H9 (cell line): Measurements from ENCODE around the gene RGP1. TPM values are rescaled to one million over a fixed set of nuclear protein-coding genes. Genes with fewer than 3 reads are reported as not detected.

Source experiments
- DNase-seq: peaks from one replicate; pipeline ENCODE4 v3.0.0-alpha.2; 2017
- H2AFZ ChIP-seq: one replicate; pipeline ENCODE4 v1.6.1; 2013; ENCODE audit warnings: mild to moderate bottlenecking, low read length, control low read depth, moderate library complexity
- H2AK5ac ChIP-seq: 2 replicates; pipeline ENCODE4 v1.6.1; 2013; ENCODE audit warnings: low read length, control low read depth, mixed read lengths; ENCODE audit not compliant: insufficient read length
- H2BK120ac ChIP-seq: one replicate; pipeline ENCODE4 v1.6.1; 2013; ENCODE audit warnings: low read depth, mild to moderate bottlenecking, low read length, control low read depth, inconsistent platforms; ENCODE audit not compliant: poor library complexity, severe bottlenecking
- H2BK12ac ChIP-seq: 2 replicates; pipeline ENCODE4 v1.6.1; 2013; ENCODE audit warnings: low read length, control low read depth, mixed read lengths, low read depth; ENCODE audit not compliant: insufficient read length
- H2BK15ac ChIP-seq: 2 replicates; pipeline ENCODE4 v1.6.1; 2013; ENCODE audit warnings: low read depth, low read length, control low read depth
- H2BK20ac ChIP-seq: one replicate; pipeline ENCODE4 v1.6.1; 2013; ENCODE audit warnings: low read depth, mild to moderate bottlenecking, low read length, control low read depth, inconsistent platforms; ENCODE audit not compliant: poor library complexity, severe bottlenecking
- H2BK5ac ChIP-seq: 2 replicates; pipeline ENCODE4 v1.6.1; 2013; ENCODE audit warnings: low read length, control low read depth, mixed read lengths; ENCODE audit not compliant: insufficient read length
- H3K14ac ChIP-seq: 2 replicates; pipeline ENCODE4 v1.6.1; 2013; ENCODE audit warnings: low read length, control low read depth; ENCODE audit not compliant: insufficient read depth
- H3K18ac ChIP-seq: 2 replicates; pipeline ENCODE4 v1.6.1; 2013; ENCODE audit warnings: low read depth, mild to moderate bottlenecking, mixed read lengths, low read length, control low read depth; ENCODE audit not compliant: insufficient read length
- H3K23ac ChIP-seq: 2 replicates; pipeline ENCODE4 v1.6.1; 2013; ENCODE audit warnings: low read length, control low read depth, mixed read lengths, low read depth; ENCODE audit not compliant: insufficient read length
- H3K23me2 ChIP-seq: 2 replicates; pipeline ENCODE4 v1.6.1; 2013; ENCODE audit warnings: low read depth, mild to moderate bottlenecking, mixed read lengths, low read length, control low read depth; ENCODE audit not compliant: insufficient read length, poor library complexity, severe bottlenecking
- H3K27ac ChIP-seq: 2 replicates; pipeline ENCODE4 v1.5.1; 2013; ENCODE audit warnings: low read length, control low read depth, mixed read lengths, low read depth; ENCODE audit not compliant: insufficient read length
- H3K27me3 ChIP-seq: 2 replicates; pipeline ENCODE4 v1.6.1; 2013; ENCODE audit warnings: low read length, control low read depth, inconsistent platforms; ENCODE audit not compliant: insufficient read depth
- H3K4ac ChIP-seq: 2 replicates; pipeline ENCODE4 v1.6.1; 2013; ENCODE audit warnings: low read depth, mild to moderate bottlenecking, control low read depth, inconsistent platforms, low read length, moderate library complexity
- H3K4me1 ChIP-seq: 2 replicates; pipeline ENCODE4 v1.6.1; 2013; ENCODE audit warnings: low read length, control low read depth, inconsistent platforms; ENCODE audit not compliant: insufficient read depth
- H3K4me2 ChIP-seq: 2 replicates; pipeline ENCODE4 v1.6.1; 2013; ENCODE audit warnings: low read length, control low read depth, mixed read lengths; ENCODE audit not compliant: insufficient read length, insufficient read depth
- H3K56ac ChIP-seq: 2 replicates; pipeline ENCODE4 v1.6.1; 2013; ENCODE audit warnings: low read depth, mild to moderate bottlenecking, mixed read lengths, low read length, control low read depth; ENCODE audit not compliant: insufficient read length
- H3K79me1 ChIP-seq: 2 replicates; pipeline ENCODE4 v1.6.1; 2013; ENCODE audit warnings: low read depth, mild to moderate bottlenecking, moderate library complexity, low read length, control low read depth, inconsistent platforms; ENCODE audit not compliant: insufficient read depth, poor library complexity, severe bottlenecking
- H3K79me2 ChIP-seq: 2 replicates; pipeline ENCODE4 v1.6.1; 2013; ENCODE audit warnings: low read length, control low read depth, inconsistent platforms; ENCODE audit not compliant: insufficient read depth
- H3K9ac ChIP-seq: 2 replicates; pipeline ENCODE4 v1.6.1; 2013; ENCODE audit warnings: low read length, control low read depth, mixed read lengths; ENCODE audit not compliant: insufficient read length; ENCODE audit errors: extremely low read depth
- H3K9me3 ChIP-seq: one replicate; pipeline ENCODE4 v1.6.1; 2013; ENCODE audit warnings: low read depth, low read length, inconsistent platforms; ENCODE audit not compliant: control insufficient read depth
- H3T11ph ChIP-seq: one replicate; pipeline ENCODE4 v1.6.1; 2013; ENCODE audit warnings: mild to moderate bottlenecking, low read length, control low read depth, inconsistent platforms
- H4K20me1 ChIP-seq: one replicate; pipeline ENCODE4 v1.6.1; 2013; ENCODE audit not compliant: control insufficient read depth, insufficient read length, insufficient read depth
- H4K5ac ChIP-seq: 2 replicates; pipeline ENCODE4 v1.6.1; 2013; ENCODE audit warnings: low read depth, mild to moderate bottlenecking, mixed read lengths, low read length, control low read depth; ENCODE audit not compliant: insufficient read length
- H4K8ac ChIP-seq: replicated peaks from 2 replicates; pipeline ENCODE4 v1.6.1; 2013; ENCODE audit warnings: low read length, control low read depth, mixed read lengths, low read depth; ENCODE audit not compliant: insufficient read length
- H4K91ac ChIP-seq: 2 replicates; pipeline ENCODE4 v1.6.1; 2013; ENCODE audit warnings: low read depth, mild to moderate bottlenecking, moderate library complexity, mixed read lengths, low read length, control low read depth; ENCODE audit not compliant: insufficient read length
- H3K27ac Mint-ChIP-seq, 3 experiments: 2 replicates in 2 of 3; 3 replicates in 1 of 3; pipeline ENCODE4 v1.8.0; 2020 to 2021; ENCODE audit warnings: mixed read lengths in 3 of 3, mild to moderate bottlenecking in 1 of 3, moderate library complexity in 1 of 3
- H3K27me3 Mint-ChIP-seq: 2 replicates; pipeline ENCODE4 v1.8.0; 2021; ENCODE audit warnings: low read depth, mild to moderate bottlenecking, moderate library complexity, mixed read lengths
- H3K36me3 Mint-ChIP-seq, 3 experiments: 2 replicates in 2 of 3; 3 replicates in 1 of 3; pipeline ENCODE4 v1.8.0; 2020 to 2021; ENCODE audit warnings: low read depth in 3 of 3, mixed read lengths in 3 of 3; ENCODE audit not compliant: insufficient read depth in 1 of 3
- H3K4me1 Mint-ChIP-seq, 2 experiments: 2 replicates each; pipeline ENCODE4 v1.8.0; 2020; ENCODE audit warnings: mixed read lengths in 2 of 2
- H3K4me3 Mint-ChIP-seq, 2 experiments: 2 replicates in 1 of 2; 3 replicates in 1 of 2; pipeline ENCODE4 v1.8.0; 2020 to 2021; ENCODE audit warnings: mild to moderate bottlenecking in 2 of 2, mixed read lengths in 2 of 2, moderate library complexity in 1 of 2
- H3K9me3 Mint-ChIP-seq, 2 experiments: 2 replicates in 1 of 2; 3 replicates in 1 of 2; pipeline ENCODE4 v1.8.0; 2020; ENCODE audit warnings: mild to moderate bottlenecking in 2 of 2, mixed read lengths in 2 of 2, moderate library complexity in 1 of 2
- WGBS: extraction: QIAGEN DNeasy Blood & Tissue Kit; methylation state at CpG from one replicate; pipeline ENCODE4 v1.1.7; 2013; ENCODE audit warnings: missing lambda C conversion rate, low lambda C conversion rate, mixed read lengths; ENCODE audit not compliant: insufficient read length; ENCODE audit errors: extremely low coverage; 5-methylcytosine and 5-hydroxymethylcytosine counted together
- total RNA-seq: library from RNA; stranded (reverse); gene quantifications from 2 replicates; pipeline ENCODE4 v1.2.1, GENCODE V29; 2021
- TF ChIP-seq, protein P1 (sequence below): fragments of 200-600 bp; sonication (generic); conservative IDR thresholded peaks from 3 replicates; pipeline ENCODE4 v1.8.0; 2021; ENCODE audit warnings: antibody characterized with exemption, mild to moderate bottlenecking

The RGP1 gene
- total RNA-seq, 1 experiment from 2014 or later = 25.7 TPM

DNA sequence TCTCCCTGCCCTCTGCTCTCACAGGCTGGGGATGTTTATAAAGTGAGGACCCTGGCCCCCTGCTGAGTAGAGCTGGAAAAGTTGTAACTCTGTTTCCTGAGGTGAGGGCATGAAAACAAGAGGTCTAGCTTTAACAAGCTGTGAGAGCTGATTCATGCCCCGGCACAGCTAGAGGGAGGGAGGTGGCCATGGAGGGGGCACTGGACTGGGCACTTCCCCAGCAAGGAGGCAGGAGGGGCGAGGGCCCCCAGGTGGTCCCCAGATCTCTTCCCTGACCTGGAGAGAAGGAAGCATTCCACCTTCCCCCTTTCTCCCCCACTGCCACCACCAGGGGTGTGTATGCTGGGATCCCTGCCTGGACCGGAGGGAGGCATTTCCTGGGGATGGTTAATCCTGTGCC lies 5.2 kb downstream of the RGP1 start, which contains the start of gene MSMP:
MSMP (minus strand) TSS at position 13 of the 400 bp plus-strand sequence. CDS start 147 bp downstream, outside the sequence.
- H3K79me2 ChIP-seq = no peaks in the 10 kb centered on the region; the same call in 1 of the 2 replicates
- no peaks in the 10 kb centered on the region for H3K9me3 Mint-ChIP-seq
- H2BK5ac ChIP-seq = no peak within 1 kb of the TSS
- H2AK5ac ChIP-seq = no peak within 1 kb of the TSS
- H4K91ac ChIP-seq = no peak within 1 kb of the TSS
- TF ChIP-seq, protein P1, sequence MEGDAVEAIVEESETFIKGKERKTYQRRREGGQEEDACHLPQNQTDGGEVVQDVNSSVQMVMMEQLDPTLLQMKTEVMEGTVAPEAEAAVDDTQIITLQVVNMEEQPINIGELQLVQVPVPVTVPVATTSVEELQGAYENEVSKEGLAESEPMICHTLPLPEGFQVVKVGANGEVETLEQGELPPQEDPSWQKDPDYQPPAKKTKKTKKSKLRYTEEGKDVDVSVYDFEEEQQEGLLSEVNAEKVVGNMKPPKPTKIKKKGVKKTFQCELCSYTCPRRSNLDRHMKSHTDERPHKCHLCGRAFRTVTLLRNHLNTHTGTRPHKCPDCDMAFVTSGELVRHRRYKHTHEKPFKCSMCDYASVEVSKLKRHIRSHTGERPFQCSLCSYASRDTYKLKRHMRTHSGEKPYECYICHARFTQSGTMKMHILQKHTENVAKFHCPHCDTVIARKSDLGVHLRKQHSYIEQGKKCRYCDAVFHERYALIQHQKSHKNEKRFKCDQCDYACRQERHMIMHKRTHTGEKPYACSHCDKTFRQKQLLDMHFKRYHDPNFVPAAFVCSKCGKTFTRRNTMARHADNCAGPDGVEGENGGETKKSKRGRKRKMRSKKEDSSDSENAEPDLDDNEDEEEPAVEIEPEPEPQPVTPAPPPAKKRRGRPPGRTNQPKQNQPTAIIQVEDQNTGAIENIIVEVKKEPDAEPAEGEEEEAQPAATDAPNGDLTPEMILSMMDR = no peak
- H4K8ac ChIP-seq = no peak within 1 kb of the TSS
- H3K9me3 ChIP-seq = no peaks in the 10 kb centered on the region
- no peak within 1 kb of the TSS for H3K23ac ChIP-seq
- H4K20me1 ChIP-seq = no peaks in the 10 kb centered on the region
- H3K27me3 ChIP-seq = no peaks in the 10 kb centered on the region
- H3K4me3 Mint-ChIP-seq = no peak within 1 kb of the TSS; a peak in 2 of 5 replicates
- H3K4me1 ChIP-seq = no peaks in the 10 kb centered on the region
- H4K5ac ChIP-seq = no peak within 1 kb of the TSS
- H3K79me1 ChIP-seq = peaks cover 5% of the 10 kb centered on the region
- H3K4me1 Mint-ChIP-seq = peaks cover 23% of the 10 kb centered on the region in 2 experiments
- no peak within 1 kb of the TSS for H3K9ac ChIP-seq
- H2BK20ac ChIP-seq = no peak within 1 kb of the TSS
- H3T11ph ChIP-seq = no peak within 1 kb of the TSS
- H3K4me2 ChIP-seq = no peak within 1 kb of the TSS
- no peak within 1 kb of the TSS for H2BK12ac ChIP-seq
- H3K27ac Mint-ChIP-seq = no peak within 1 kb of the TSS
- no peak for DNase-seq
- peaks cover 3% of the 10 kb centered on the region for H3K23me2 ChIP-seq
- H3K27me3 Mint-ChIP-seq = no peaks in the 10 kb centered on the region
- no peak within 1 kb of the TSS for H3K56ac ChIP-seq
- peaks cover 19 to 37% (median 36%) of the 10 kb centered on the region in 3 experiments; a peak in 6 of 7 replicates for H3K36me3 Mint-ChIP-seq
- H2BK15ac ChIP-seq = no peak within 1 kb of the TSS
- no peak within 1 kb of the TSS for H2BK120ac ChIP-seq
- no peak within 1 kb of the TSS for H2AFZ ChIP-seq
- H3K18ac ChIP-seq = no peak within 1 kb of the TSS
- WGBS = no CpG with 5 or more reads among the region's 3 CpGs
- H3K4ac ChIP-seq = no peak within 1 kb of the TSS
- H3K14ac ChIP-seq = no peak within 1 kb of the TSS
- no peak within 1 kb of the TSS for H3K27ac ChIP-seq
